Activated effector memory CD4-positive, alpha-beta T cell treated with Interleukin-2 at 50 U/mL for 16 hours (primary cell): ENCODE results near the gene GALNT1.

Experiments used
- DNase-seq: peaks from one replicate; pipeline ENCODE4 v3.0.0-alpha.2; 2020

The GALNT1 gene

GRCh38 chr18:35728676-35729075 lies 147.1 kb downstream of the GALNT1 start:
- no peak for DNase-seq

GRCh38 chr18:35729991-35730668 lies 148.6 kb downstream of the GALNT1 start:
- DNase-seq, result no peak

- no peak for DNase-seq
Measured at GRCh38 chr18:35730691-35731370, 149.3 kb downstream of the GALNT1 start.

- DNase-seq, result no peak
Measured at GRCh38 chr18:35731701-35732100, 150.2 kb downstream of the GALNT1 start.

GRCh38 chr18:35732162-35732561 lies 150.6 kb downstream of the GALNT1 start:
- DNase-seq, result no peak

GRCh38 chr18:35732636-35733035 lies 151.1 kb downstream of the GALNT1 start:
- DNase-seq, result no peak

GRCh38 chr18:35733408-35733807 lies 151.9 kb downstream of the GALNT1 start:
- no peak for DNase-seq

- DNase-seq, result no peak
Measured at GRCh38 chr18:35736696-35737095, 155.2 kb downstream of the GALNT1 start.

- no peak for DNase-seq
Measured at GRCh38 chr18:35739778-35740177, 158.2 kb downstream of the GALNT1 start.

- DNase-seq, result no peak
Measured at GRCh38 chr18:35740656-35741055, 159.1 kb downstream of the GALNT1 start.

GRCh38 chr18:35743916-35744315 lies 162.4 kb downstream of the GALNT1 start:
- no peak for DNase-seq

GRCh38 chr18:35745814-35746213 lies 164.3 kb downstream of the GALNT1 start:
- DNase-seq, result no peak

- no peak for DNase-seq
Measured at GRCh38 chr18:35746826-35747339, 165.3 kb downstream of the GALNT1 start.

- no peak for DNase-seq
Measured at GRCh38 chr18:35747894-35748472, 166.4 kb downstream of the GALNT1 start.

GRCh38 chr18:35749701-35750100 lies 168.2 kb downstream of the GALNT1 start:
- DNase-seq, result no peak

GRCh38 chr18:35750929-35751328 lies 169.4 kb downstream of the GALNT1 start:
- DNase-seq, result no peak

- DNase-seq, result no peak
Measured at GRCh38 chr18:35753306-35753910, 171.9 kb downstream of the GALNT1 start.

GRCh38 chr18:35754464-35754863 lies 172.9 kb downstream of the GALNT1 start:
- no peak for DNase-seq

- DNase-seq, result no peak
Measured at GRCh38 chr18:35755369-35755768, 173.8 kb downstream of the GALNT1 start.

GRCh38 chr18:35756506-35757117 lies 175.1 kb downstream of the GALNT1 start:
- DNase-seq, result peak; percentile 10
